HG02938 (cell line): ENCODE results near the gene TANGO2.

ENCODE experiments used
- ATAC-seq: cut with Tn5 transposase; IDR thresholded peaks from one replicate; pipeline ENCODE4 v1.9.1; 2021; ENCODE audit warnings: mild to moderate bottlenecking, moderate library complexity; ENCODE audit not compliant: unreplicated experiment

The TANGO2 gene

GRCh38 chr22:20096574-20097420 lies 75.9 kb downstream of the TANGO2 start:
- no peak for ATAC-seq

DNA sequence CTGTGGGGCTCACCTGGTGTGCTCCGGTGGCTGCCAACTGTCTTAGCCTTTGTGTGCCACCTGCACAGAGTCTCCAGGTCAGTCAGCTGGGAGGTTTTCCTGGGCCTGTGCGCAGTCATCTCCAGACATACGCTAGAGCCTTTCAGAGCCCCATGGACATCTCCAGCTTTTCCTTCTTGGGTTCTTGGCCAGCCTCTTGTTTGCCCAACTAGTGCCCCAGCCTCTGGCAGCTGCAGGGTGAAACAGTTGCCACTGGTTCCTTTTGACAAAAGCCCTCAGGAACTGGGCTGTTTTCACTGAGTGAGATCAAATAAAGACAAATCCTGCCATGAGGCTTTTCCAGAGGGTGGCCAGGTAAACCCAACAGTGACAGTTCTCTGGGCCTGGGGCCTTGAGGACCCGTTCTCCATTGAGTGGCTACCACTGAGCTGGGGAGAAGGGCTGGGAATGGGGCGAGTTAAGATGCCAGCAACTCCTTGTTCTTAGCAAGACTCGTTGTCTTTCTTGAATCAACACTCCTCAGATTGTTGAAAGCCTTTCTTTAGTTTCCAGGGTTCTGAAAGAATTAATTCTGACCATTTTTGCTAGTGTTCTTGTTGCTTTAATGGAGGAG lies 78.3 kb downstream of the TANGO2 start:
- no peak for ATAC-seq

DNA sequence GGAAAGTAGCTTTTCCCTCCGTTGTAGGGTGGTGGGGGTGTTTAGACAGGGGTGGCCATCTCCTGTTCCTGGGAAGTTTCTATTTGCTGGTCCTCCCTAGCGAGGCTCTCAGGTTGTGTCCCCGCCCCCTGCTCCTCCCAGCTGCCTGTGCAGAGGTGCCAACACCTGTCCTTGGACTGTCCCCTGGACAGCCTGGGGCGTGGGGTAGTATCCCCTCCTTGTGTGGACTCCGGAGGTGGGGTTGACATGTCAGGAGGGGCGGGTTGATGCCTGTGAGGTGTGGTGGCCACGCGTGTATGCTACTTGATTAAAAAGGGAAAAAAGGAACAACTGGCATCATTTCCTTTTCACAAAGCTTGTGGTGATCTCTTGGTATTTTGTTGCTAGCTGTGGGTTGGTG lies 80.7 kb downstream of the TANGO2 start:
- no peak for ATAC-seq

DNA sequence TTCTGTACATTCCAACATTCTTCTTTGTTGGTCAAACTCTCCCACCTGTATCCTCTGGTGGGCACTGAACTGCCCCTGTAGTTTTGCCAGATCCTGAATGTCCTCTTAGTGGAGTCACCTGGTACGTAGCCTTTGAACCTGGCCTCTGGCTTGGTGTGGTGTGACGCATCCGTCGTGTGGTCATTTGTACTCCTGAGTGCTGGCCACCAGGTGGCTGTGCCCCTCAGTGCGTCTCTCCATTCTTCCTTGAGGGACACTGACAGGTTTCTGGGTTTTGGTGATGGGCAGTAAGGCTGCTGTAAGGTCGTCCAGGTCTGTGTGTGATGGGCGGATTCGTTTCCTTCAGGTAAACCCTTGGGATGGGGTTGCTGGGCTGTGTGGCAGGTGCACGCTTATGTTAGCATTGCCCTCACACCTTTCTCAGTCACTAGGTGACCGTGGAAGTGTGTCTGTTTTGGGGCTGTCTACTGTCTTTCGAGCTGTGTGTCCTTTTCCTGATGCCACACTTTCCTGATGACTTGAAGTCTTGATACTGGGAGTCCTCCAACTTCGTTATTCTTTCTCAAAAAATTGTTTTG lies 81.4 kb downstream of the TANGO2 start:
- no peak for ATAC-seq

- ATAC-seq: no peak
These were observed 84.7 kb downstream of the TANGO2 start for GRCh38 chr22:20105456-20106204.

- ATAC-seq: no peak
These were observed 85.4 kb downstream of the TANGO2 start for GRCh38 chr22:20106205-20106848.

DNA sequence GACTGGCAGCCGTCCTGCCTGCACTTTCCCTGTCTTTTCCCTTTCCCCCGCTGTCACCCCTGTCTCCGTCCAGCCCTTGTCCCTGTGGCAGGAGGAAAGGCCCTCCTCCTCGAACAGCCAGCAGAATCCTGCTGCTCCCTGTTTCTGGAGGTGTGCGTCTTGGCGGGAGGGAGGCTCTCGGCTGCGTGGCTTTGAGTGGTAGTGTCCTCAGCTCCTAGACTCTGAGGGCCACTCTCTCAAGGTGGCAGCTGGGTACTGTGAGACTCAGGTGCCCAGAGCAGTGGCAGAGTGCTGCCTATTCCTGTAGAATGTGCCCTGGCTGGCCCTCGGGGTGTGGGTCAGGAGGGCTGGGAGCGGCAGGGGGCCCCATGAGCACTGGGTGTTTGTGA lies 85.9 kb downstream of the TANGO2 start:
- ATAC-seq: no peak

DNA sequence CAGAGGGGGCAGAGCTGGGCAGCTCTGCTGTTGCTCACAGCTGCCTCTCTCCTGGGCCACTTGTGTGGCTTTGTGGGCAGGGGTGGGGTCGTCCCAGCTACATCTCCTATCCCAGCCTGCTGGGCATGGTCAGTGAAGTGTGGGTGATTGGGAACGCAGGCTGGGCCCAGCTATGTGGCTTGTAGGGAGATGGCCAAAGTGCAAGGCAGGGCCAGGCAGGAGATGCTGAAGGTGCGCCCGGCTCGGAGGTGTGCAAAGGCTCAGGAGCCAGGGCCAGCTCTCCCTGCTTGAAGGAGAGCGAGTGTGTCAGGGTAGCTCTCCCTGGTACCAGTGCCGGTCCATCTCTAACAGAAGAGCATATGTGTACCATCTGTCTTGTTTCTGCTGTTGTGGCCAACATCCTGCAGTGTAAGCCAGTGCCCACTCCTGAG lies 86.6 kb downstream of the TANGO2 start:
- ATAC-seq: no peak

- no peak for ATAC-seq
These were observed 87.2 kb downstream of the TANGO2 start for GRCh38 chr22:20107951-20108756.

GRCh38 chr22:20108757-20109230 lies 87.9 kb downstream of the TANGO2 start:
- no peak for ATAC-seq

- no peak for ATAC-seq
These were observed 88.8 kb downstream of the TANGO2 start for GRCh38 chr22:20109411-20110358.

DNA sequence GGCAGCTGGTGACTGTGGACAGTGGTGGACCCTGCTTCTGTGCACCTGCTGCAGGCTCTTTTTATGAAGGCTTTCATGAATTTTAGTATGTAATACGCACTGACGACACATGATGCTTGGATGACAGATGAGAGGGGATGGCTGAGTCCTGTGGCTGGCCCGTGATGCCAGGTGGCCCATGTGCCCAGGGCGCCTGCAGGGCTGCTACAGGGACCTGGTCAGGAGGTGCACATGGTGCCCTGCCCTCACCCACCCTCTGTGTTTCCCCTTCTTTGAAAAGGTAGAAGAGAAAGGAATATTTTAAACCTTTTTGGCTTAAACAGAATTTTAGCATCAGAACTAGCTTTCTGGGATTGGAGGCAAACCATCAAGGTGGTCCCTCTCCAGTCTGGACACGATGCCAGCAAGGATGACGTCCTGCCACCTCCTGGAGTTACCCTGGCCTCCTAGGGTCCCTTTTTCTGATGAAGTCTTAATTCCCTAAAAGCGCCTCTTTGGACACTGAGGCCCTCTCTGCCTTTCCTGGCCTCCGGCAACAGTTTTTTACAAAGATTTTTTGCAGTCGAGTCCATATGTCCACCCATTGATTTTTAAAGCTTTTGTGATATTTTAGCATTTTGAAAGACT lies 89.6 kb downstream of the TANGO2 start:
- ATAC-seq: no peak

DNA sequence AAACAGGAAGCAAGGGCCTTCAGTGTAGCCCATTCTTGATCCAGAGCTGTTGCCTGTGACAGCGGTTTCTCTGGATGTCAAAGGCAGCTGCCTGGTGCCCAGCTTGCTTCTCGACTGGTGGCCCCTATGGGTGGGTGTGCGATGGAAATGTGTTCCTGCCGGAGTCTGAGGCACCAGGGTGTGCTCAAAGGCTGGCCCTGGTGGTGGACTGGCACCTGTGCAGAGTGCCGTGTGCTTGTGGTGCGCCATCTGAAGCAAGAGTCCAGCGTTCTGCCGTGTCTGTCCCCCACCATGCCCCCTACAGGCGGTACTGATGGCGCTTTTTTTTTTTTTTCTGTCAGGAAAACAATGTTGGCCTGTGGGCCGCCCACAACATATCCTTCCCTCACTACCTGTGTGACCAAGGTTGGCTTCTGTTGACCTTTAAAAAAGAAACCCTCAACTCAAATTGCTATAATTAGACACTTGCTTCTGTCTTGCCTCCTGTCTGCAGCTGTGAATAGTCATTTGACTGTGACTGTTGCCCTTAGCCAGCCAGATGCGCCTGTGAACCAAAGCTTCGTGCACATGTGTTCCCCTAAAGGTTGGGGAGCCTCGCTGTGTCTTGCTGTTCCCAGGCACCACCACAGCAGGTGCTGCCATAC lies 90.3 kb downstream of the TANGO2 start:
- no peak for ATAC-seq

- ATAC-seq: no peak
These were observed 91.0 kb downstream of the TANGO2 start for GRCh38 chr22:20111689-20112622.

DNA sequence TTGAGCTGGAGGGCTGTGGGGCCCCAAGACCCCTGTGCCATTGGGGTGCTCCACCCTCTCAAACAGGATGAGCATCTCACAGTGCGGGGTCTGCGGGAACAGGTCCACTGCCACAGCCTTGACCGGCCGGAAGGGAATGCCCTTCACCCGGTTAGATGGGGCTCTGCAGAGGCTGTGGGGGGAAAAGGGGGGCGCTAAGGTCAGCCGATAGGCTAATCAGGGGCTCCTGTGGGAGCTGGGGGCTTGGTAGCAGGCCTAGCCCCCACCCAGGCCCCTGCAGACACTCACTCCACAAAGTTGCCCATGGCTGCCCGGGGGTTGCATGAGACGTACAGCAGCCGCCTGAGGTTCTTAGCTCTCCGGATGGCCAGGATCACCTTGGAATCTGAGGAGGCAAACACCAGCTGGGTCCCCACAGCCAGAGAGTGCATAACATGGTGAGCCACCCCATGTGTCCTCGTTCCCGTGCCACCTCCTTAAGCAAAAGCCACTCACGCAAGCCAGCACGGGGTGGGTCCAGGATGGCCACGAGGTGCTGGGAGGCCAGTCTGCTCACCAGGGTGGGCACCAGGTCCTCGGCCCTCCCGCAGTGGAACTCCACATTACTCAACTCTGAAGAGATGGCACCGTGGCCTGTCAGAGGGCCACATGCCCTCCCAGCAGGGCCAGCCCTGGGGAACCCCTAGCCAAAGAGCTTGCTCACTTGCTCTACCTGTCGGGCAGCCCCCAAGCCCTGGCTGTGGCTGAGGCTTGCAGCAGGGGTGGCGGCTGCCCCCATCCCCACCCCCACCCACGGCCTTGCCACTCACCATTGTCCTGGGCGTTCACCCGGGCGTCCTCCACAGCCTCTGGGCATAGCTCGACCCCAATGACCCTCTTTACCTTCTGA lies 92.0 kb downstream of the TANGO2 start:
- no peak for ATAC-seq
